Activated T-cell treated with anti-CD3 and anti-CD28 coated beads, Interleukin-2, amount 50 U/mL, for 24 hours (primary cell): Measurements from ENCODE around the gene CACNA1C.
"Not testable (repeated sequence)": the region's sequence is repeated elsewhere in the genome, so short reads cannot be mapped to it uniquely, and the experiment has no call there.

Experiments used
- DNase-seq: peaks from one replicate; pipeline ENCODE4 v3.0.0-alpha.2; 2020
- H3K27ac Mint-ChIP-seq: 2 replicates; pipeline ENCODE4 v1.8.0; 2020; ENCODE audit warnings: mild to moderate bottlenecking, mixed read lengths
- H3K27me3 Mint-ChIP-seq: 2 replicates; pipeline ENCODE4 v1.8.0; 2020; ENCODE audit warnings: mixed read lengths
- H3K36me3 Mint-ChIP-seq: 2 replicates; pipeline ENCODE4 v1.8.0; 2020; ENCODE audit warnings: low read depth, mixed read lengths
- H3K4me1 Mint-ChIP-seq: 2 replicates; pipeline ENCODE4 v1.8.0; 2020; ENCODE audit warnings: low read depth, mixed read lengths
- H3K4me3 Mint-ChIP-seq: 2 replicates; pipeline ENCODE4 v1.8.0; 2020; ENCODE audit warnings: mild to moderate bottlenecking, moderate library complexity, mixed read lengths
- H3K9me3 Mint-ChIP-seq: 2 replicates; pipeline ENCODE4 v1.8.0; 2020; ENCODE audit warnings: mixed read lengths

Gene CACNA1C

DNA sequence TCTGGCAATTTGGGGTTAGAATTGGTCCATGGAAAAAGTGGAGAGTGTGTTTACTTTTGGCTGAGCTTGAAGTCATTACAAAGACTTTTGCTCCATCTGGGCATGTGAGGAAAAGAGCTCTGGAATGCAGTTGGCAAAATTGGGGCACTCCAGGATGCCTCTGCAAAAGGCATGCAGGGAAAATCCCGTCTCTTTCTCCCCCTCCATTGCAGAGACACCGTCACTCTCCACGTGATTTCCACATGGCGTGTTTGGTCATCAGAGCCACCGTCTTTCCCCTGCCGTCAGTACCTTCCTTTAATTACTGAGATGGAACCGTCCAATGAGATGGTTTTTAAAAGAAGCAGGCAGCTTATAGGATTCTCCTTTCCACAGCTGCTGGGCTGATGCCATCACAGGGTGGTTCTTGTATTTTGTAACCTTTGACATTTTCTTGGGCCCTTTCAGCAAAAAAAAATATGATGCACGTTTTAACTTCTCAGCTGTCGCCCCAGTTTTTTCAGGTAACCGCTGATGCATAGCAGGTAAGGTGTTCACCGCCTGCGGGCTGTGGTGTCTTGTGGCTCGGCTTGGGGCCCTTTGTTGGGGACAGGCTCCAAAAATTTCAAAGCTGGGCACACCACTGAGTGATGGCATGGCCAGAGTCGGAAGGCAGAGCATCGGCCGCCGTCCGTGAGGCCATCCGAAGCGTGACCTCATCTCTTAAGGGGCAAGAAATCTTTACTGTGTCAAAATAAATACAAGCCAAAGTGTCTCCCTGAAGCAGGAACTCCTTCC is 68.4 kb downstream of the CACNA1C start:
- Mint-ChIP-seq H3K27ac (no peak overlapping the region), H3K27me3 (no peaks in the 10 kb centered on the region), H3K9me3 (no peaks in the 10 kb centered on the region), H3K4me3 (no peak overlapping the region), H3K36me3 (no peaks in the 10 kb centered on the region), H3K4me1 (no peaks in the 10 kb centered on the region)
- no peak for DNase-seq

DNA sequence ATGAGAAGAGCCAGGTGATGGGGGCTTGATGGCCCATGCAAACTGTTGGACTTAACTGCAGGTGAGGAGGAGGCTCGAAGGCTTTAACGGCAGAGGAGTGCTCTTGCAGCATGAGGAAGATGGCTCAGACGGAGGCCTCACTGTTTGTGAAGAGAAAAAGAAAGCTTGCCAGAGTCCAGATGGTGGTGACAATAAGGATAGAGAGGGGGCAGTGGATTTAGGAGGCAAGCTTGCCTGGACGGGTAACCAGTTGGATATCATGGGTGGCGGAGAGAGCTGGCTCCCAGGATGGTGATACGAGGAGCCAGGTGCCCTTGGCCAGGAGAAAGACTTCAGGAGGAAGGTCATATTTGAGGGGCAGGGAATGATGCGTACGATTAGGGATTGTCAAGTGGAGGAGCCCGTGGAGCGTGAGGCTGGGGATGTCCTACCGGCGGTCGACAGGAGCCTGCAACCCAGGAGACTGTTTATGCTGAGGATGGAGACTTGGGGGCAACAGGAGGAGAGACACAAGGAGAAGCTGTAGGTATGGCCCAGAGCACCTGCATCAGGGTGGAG is 71.8 kb downstream of the CACNA1C start:
- Mint-ChIP-seq H3K4me1 (no peaks in the 10 kb centered on the region), H3K27me3 (no peaks in the 10 kb centered on the region), H3K36me3 (no peaks in the 10 kb centered on the region), H3K4me3 (no peak overlapping the region), H3K9me3 (no peaks in the 10 kb centered on the region), H3K27ac (no peak overlapping the region)
- no peak for DNase-seq

DNA sequence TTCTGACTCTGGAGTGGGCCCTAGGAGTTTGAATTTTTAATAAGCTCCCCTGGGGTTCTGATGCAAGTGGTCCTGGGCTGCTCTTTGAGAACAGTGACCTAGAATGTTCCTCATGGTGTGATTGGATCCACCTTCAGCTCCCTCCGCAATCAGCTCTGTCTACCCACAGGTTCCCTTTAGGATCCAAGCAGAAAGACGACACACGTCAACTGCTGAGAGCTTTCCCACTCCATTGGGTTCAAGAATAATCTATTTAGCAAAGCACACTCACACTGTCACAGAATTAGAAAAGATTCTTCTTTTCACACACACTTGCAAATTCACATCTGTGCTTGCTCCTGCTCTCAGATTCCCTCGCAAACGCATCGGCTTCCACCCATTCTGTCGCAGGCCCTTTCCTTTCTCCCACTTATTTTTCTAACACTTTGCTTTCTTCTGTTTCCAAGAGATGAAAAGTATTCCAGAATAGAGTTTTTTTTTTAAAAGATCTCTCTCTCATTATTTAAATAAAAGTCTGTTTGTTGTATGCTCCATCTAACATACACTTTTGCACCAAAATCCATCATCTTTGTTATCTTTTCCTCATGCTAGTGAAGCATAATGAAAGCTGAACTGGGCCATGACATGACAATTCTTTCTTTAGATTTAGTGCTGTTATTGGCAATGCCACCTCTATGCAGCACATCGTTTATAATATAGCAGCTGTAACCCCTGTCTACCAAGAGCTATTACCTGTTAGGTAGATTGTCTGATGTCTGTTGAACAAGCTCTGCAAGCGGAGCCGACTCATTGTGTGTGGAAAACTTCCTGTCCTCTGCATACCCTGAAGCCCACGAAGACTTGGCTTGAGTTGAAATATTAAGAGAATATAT is 73.1 kb downstream of the CACNA1C start:
- no peaks in the 10 kb centered on the region for H3K27me3 Mint-ChIP-seq

DNA sequence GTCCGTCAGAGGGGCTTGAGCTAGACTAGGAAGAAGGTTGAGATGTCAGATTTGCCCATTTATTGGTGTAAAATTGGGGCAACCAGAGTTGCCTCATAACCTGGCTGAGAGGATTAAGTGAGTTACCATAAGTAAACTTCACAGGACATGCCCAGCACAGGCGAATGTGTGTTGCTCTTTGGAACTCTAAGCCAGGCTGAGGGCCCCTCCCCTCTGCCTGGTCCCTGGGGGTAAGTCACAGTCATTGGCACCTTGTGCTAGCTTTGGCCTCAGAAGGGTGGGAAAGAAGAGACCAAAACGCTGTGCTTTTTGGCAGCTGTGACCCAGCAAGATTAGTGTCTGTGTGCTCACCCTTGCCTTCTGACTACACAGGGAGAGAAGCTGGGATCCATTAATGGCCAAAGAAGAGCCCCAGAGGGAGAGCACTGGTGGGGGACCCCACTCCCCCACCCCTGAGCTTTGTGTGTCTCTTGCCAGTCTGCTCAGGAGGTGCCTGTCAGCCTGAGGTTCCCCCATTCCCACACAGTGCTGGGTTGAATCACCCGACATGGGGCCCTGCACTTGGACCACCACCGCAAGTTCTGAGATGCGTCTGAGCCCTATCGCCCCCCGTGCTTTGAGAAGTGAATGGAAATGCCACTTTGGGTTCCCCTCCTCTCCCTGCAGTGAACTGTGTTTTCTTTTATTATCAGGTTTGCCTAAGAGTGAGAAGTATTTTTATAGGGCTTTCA is 74.1 kb downstream of the CACNA1C start:
- Mint-ChIP-seq H3K36me3 (no peaks in the 10 kb centered on the region), H3K27me3 (no peaks in the 10 kb centered on the region), H3K27ac (no peak overlapping the region), H3K9me3 (no peaks in the 10 kb centered on the region), H3K4me3 (no peak overlapping the region), H3K4me1 (no peaks in the 10 kb centered on the region)
- DNase-seq: no peak

More for the DNA sequence above, 73.1 kb downstream of the CACNA1C start:
- Mint-ChIP-seq H3K27ac (no peak overlapping the region), H3K4me3 (no peak overlapping the region), H3K4me1 (no peaks in the 10 kb centered on the region), H3K9me3 (no peaks in the 10 kb centered on the region), H3K36me3 (no peaks in the 10 kb centered on the region)
- DNase-seq: no peak

DNA sequence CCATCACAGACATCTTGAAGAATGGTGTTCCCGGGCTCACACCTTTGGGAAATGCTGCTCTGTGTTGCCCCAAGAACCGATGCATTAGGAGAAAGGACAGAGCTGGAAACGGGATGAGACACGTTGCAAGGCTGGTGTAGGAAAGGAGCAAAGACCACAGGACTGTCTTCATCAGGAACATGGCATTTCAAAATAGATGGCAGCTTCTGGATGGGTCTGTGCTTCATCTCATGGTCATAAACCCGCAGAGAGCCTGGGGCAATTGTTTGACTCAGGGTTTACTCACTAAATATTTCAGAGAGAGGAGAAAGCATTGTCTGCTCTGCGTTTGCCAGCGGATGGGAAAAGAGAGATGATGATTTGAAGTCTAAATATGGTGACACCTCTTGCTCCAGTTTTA is 76.3 kb downstream of the CACNA1C start:
- no peaks in the 10 kb centered on the region for H3K27me3 Mint-ChIP-seq
- H3K4me1 Mint-ChIP-seq: no peaks in the 10 kb centered on the region
- DNase-seq: no peak
- H3K36me3 Mint-ChIP-seq: no peaks in the 10 kb centered on the region
- no peak overlapping the region for H3K4me3 Mint-ChIP-seq
- no peaks in the 10 kb centered on the region for H3K9me3 Mint-ChIP-seq
- H3K27ac Mint-ChIP-seq: no peak overlapping the region

DNA sequence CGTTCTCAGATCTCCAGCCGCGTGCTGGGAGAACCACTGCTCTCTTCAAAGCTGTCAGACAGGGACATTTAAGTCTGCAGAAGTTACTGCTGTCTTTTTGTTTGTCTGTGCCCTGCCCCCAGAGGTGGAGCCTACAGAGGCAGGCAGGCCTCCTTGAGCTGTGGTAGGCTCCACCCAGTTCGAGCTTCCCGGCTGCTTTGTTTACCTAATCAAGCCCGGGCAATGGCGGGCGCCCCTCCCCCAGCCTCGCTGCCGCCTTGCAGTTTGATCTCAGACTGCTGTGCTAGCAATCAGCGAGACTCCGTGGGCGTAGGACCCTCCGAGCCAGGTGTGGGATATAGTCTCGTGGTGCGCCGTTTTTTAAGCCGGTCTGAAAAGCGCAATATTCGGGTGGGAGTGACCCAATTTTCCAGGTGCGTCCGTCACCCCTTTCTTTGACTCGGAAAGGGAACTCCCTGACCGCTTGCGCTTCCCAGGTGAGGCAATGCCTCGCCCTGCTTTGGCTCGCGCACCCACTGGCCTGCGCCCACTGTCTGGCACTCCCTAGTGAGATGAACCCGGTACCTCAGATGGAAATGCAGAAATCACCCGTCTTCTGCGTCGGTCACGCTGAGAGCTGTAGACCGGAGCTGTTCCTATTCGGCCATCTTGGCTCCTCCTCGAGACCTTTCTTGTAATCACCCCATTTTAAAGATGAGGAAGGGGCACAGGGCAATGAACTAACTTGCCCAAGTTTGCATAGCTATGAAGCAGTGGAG is 83.1 kb downstream of the CACNA1C start:
- not testable (repeated sequence) for H3K27ac Mint-ChIP-seq

DNA sequence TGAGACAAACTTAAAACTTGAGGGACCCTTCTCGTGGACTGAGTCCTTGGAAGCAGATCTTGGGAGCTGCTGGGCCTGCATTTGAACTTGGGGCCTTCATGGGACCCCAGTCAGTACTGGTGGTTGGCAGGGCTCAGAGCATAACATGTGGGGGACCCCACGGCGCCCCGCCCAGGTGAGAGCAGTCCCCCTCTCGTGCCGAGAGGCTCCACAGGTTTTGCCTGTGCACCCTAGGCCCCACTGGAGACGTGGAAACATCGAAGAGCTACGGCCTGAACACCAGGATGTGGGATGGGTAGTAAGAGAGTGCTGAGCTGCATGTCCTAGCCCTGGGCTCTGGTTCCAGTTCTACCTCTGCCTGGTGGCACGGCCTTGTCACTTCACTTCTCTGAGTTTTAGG is 84.1 kb downstream of the CACNA1C start:
- no peak overlapping the region for H3K27ac Mint-ChIP-seq
- no peak for DNase-seq
- no peaks in the 10 kb centered on the region for H3K4me1 Mint-ChIP-seq
- no peaks in the 10 kb centered on the region for H3K36me3 Mint-ChIP-seq
- peaks cover 13% of the 10 kb centered on the region for H3K27me3 Mint-ChIP-seq
- H3K4me3 Mint-ChIP-seq: no peak overlapping the region
- H3K9me3 Mint-ChIP-seq: no peaks in the 10 kb centered on the region

More for the DNA sequence above, 83.1 kb downstream of the CACNA1C start:
- not testable (repeated sequence) for H3K36me3 Mint-ChIP-seq, H3K9me3 Mint-ChIP-seq, H3K4me3 Mint-ChIP-seq, H3K4me1 Mint-ChIP-seq, DNase-seq
- peaks cover 13% of the 10 kb centered on the region for H3K27me3 Mint-ChIP-seq

DNA sequence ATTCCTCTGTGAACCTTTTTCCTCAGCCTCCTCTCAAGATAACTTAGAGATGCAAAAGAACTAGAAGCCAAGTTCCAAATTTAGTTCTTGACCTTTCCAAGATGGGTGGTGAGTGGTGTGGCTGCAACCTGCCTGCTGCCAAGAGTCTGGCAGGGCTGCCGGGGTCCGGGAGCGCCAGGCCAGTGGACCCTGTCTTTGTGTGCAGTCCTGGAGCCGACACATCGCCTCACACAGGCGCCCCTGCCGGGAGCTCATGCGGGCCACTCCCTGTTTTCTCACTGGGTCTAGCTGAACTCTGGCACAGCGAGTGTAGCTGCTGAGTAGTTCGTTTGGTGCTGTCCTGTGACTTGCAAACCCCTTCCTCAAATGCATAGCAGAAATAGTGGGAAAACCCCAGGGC is 84.9 kb downstream of the CACNA1C start:
- no peak overlapping the region for H3K27ac Mint-ChIP-seq
- no peak overlapping the region for H3K4me3 Mint-ChIP-seq
- H3K36me3 Mint-ChIP-seq: no peaks in the 10 kb centered on the region
- H3K9me3 Mint-ChIP-seq: no peaks in the 10 kb centered on the region
- no peaks in the 10 kb centered on the region for H3K4me1 Mint-ChIP-seq
- H3K27me3 Mint-ChIP-seq: peaks cover 13% of the 10 kb centered on the region
- DNase-seq: no peak

DNA sequence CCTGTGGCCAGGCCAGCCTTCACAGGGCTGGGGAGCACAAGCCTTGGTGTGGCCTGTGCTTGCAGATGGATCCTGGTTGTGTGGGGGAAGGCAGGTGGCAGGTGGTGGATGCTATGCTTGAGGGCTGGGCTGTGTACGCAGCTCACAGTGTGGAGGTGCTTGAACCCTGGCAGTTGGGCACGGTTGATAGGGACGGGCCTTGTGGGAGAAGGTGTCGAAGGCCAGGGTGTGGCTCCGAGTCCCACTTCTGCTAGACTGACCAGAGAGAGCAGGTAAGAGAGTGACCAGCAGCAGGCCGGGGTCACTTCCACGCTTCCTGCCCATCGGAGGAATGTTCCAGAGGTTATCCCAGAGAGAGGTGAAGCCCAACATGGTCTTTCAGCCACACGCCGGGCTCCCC is 85.5 kb downstream of the CACNA1C start:
- Mint-ChIP-seq H3K9me3 (no peaks in the 10 kb centered on the region), H3K4me3 (no peak overlapping the region), H3K27ac (no peak overlapping the region), H3K4me1 (no peaks in the 10 kb centered on the region), H3K27me3 (peaks cover 13% of the 10 kb centered on the region), H3K36me3 (no peaks in the 10 kb centered on the region)
- no peak for DNase-seq

DNA sequence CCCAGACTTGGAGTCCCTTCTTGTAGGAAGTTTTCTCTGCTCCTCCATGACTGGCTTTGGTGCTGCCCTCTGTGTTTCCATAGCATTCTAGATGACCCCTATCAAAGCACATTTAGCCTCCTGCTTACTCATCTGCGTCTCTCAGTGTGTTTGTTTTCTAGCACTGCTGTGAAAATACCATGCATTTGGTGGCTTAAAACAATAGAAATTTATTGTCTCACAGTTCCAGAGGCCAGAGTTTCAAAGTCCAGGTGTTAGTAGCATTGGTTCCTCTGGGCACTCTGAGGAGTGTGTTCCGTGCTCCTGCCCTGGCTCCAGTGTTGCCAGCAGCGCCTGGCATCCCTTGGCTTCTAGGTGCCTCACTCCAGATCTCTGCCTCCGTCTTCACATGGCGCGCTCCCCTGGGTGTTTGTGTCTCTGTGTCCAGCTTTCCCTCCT is 86.1 kb downstream of the CACNA1C start:
- Mint-ChIP-seq H3K27ac (no peak overlapping the region), H3K27me3 (peaks cover 14% of the 10 kb centered on the region), H3K4me1 (no peaks in the 10 kb centered on the region), H3K4me3 (no peak overlapping the region), H3K9me3 (no peaks in the 10 kb centered on the region), H3K36me3 (no peaks in the 10 kb centered on the region)
- DNase-seq: no peak

DNA sequence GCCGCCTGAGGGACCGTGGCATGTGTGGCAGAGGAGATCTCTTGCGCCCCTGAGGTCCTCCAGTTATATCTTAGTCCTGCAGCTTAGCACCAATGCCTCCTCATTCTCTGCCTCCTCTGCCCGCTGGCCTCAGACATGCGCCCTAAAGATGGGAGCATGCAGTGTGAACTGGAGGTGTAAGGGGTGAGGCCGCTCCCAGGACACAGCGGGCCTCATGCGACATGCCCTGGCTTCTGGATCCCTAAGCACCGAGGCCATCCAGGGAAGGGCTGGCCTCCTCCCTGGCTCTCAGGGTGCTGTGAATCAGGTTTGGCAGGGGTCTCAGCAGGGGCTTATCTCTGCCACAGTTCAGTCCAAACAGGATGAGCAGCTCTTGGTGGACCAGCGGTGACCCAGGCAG is 86.9 kb downstream of the CACNA1C start:
- Mint-ChIP-seq H3K36me3 (no peaks in the 10 kb centered on the region), H3K4me3 (no peak overlapping the region), H3K4me1 (no peaks in the 10 kb centered on the region), H3K27me3 (peaks cover 15% of the 10 kb centered on the region), H3K27ac (no peak overlapping the region), H3K9me3 (no peaks in the 10 kb centered on the region)
- DNase-seq: no peak

DNA sequence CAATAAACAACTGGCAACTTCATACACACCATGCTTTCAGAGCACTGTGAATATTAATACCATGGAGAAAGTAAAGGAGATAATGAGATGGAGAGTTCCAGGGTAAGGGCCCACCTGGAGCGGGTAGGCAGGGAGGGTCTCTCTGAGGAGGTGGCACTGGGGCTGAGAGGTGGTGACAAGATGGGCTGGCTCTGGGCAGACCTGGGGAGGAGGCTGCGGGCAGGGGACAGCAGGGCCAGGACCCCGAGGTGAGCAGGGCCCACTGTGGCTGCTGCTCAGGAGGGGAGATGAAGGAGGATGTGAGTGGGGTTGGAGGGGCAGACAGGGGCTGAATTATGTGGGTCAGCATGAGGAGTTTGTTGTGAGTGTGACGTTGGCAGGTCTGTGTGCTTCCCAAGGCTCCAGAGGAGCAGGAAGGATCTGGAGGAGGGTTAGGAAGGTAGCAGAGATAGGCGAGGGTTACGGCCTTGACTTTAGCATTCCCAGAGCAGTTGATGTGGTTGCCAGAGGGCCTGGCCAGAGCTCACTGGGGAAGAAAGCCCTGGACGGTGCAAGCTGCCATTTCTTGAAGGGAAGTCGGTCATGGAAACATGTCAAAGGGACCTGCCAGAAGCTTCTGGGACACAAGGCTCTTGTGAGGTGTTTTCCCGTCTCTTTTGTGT is 88.2 kb downstream of the CACNA1C start:
- Mint-ChIP-seq H3K27me3 (peaks cover 19% of the 10 kb centered on the region), H3K4me3 (no peak overlapping the region), H3K36me3 (no peaks in the 10 kb centered on the region), H3K9me3 (no peaks in the 10 kb centered on the region), H3K4me1 (no peaks in the 10 kb centered on the region), H3K27ac (no peak overlapping the region)
- DNase-seq: no peak

DNA sequence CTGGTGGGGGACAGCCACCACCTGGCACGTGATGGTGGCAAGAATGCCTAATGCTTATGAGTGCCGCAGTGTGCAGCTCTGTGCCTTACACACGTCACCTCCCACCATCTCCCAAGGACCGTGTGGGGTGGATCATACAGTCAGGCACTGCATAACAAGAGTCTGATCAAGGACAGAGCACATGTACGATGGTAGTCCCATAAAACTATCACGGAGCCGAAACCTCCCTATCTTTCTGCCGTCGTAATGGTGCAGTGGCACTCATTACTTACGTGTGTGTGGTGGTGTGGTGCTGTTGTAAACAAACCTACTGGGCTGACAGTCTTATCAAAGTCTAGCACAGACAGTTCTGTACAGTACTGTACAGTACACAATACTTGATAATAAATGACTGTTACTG is 89.3 kb downstream of the CACNA1C start:
- Mint-ChIP-seq H3K4me1 (no peaks in the 10 kb centered on the region), H3K27ac (no peak overlapping the region), H3K4me3 (no peak overlapping the region), H3K36me3 (no peaks in the 10 kb centered on the region), H3K9me3 (no peaks in the 10 kb centered on the region), H3K27me3 (peaks cover 12% of the 10 kb centered on the region)
- no peak for DNase-seq
